Astrocyte (in vitro differentiated cells and primary cell): ENCODE data around the gene FAM227B.

Source experiments
- EZH2 ChIP-seq: IDR thresholded peaks from 2 replicates; pipeline ENCODE4 v1.6.1; 2012; ENCODE audit warnings: mild to moderate bottlenecking, low read length, inconsistent platforms; ENCODE audit not compliant: insufficient read depth
- TF ChIP-seq, protein P1 (sequence below): IDR thresholded peaks from 2 replicates; pipeline ENCODE4 v1.5.1; 2011; ENCODE audit warnings: low read depth, mild to moderate bottlenecking, inconsistent platforms, low read length, moderate library complexity; ENCODE audit not compliant: insufficient read depth

DNA sequence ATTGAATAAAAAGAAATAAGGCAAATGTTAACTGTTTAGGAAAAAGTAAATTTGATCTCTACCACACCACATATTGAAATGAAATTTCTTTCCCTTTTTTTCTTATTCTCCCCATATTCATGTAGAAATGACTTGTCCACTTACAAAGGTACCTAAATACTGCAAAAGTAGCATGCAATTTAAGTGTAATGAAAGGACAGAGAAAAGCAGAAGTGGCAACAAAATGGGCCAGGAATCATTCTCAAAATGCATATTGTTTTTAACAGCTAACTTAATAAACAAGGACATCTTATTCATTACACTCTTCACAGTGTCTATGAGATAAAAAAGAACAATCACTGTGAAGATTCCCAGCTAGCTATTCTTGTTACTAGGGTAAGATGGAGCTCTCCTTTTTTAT, 238.2 kb downstream of the FAM227B start:
- TF ChIP-seq, protein P1, sequence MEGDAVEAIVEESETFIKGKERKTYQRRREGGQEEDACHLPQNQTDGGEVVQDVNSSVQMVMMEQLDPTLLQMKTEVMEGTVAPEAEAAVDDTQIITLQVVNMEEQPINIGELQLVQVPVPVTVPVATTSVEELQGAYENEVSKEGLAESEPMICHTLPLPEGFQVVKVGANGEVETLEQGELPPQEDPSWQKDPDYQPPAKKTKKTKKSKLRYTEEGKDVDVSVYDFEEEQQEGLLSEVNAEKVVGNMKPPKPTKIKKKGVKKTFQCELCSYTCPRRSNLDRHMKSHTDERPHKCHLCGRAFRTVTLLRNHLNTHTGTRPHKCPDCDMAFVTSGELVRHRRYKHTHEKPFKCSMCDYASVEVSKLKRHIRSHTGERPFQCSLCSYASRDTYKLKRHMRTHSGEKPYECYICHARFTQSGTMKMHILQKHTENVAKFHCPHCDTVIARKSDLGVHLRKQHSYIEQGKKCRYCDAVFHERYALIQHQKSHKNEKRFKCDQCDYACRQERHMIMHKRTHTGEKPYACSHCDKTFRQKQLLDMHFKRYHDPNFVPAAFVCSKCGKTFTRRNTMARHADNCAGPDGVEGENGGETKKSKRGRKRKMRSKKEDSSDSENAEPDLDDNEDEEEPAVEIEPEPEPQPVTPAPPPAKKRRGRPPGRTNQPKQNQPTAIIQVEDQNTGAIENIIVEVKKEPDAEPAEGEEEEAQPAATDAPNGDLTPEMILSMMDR = no peak
- no peak for TF ChIP-seq EZH2
